ENCODE data around the gene SNRPA1.

DNA sequence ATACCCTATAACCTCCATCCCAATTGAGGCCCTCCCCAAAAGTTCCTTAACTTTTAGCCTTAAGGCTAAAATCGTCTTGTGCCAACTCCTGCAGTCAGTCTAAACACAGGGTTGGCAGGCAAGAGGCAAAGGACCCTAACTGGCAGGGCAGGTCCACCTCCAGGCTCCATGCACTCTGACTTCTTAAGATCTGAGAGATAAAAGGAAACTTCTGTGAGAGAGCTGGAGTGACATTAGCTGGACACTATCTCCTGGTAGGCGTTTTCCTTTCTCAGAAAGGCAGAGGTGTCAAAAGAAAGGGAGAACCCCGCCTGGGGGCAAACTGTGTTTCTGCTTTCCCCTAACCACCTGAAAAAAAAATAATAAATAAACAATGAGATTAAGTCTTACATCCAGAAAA, 46.8 kb downstream of the SNRPA1 start:
- no peak for TF ChIP-seq POLR2A (IDR thresholded peaks at IDR 0.05; ENCODE audit: extremely low read depth, insufficient read length)
- TF ChIP-seq, protein P1, sequence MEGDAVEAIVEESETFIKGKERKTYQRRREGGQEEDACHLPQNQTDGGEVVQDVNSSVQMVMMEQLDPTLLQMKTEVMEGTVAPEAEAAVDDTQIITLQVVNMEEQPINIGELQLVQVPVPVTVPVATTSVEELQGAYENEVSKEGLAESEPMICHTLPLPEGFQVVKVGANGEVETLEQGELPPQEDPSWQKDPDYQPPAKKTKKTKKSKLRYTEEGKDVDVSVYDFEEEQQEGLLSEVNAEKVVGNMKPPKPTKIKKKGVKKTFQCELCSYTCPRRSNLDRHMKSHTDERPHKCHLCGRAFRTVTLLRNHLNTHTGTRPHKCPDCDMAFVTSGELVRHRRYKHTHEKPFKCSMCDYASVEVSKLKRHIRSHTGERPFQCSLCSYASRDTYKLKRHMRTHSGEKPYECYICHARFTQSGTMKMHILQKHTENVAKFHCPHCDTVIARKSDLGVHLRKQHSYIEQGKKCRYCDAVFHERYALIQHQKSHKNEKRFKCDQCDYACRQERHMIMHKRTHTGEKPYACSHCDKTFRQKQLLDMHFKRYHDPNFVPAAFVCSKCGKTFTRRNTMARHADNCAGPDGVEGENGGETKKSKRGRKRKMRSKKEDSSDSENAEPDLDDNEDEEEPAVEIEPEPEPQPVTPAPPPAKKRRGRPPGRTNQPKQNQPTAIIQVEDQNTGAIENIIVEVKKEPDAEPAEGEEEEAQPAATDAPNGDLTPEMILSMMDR (IDR thresholded peaks at IDR 0.05; ENCODE audit: low read depth, low read length) = no peak
- TF ChIP-seq, protein P2, sequence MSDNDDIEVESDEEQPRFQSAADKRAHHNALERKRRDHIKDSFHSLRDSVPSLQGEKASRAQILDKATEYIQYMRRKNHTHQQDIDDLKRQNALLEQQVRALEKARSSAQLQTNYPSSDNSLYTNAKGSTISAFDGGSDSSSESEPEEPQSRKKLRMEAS (IDR thresholded peaks at IDR 0.05; ENCODE audit: low read depth, low read length) = no peak
- TF ChIP-seq MYC (IDR thresholded peaks at IDR 0.05; ENCODE audit: low read depth, low read length) = no peak
